WTC11 (cell line): ENCODE measurements around the gene ADARB2. TPM values are rescaled to one million over a fixed set of nuclear protein-coding genes. Genes with fewer than 3 reads are reported as not detected.

Experiments used
- ATAC-seq: fragments of 200-7000 bp; cut with Tn5 transposase; 2 replicates; pipeline ENCODE4 v1.10.0; 2021; ENCODE audit warnings: mild to moderate bottlenecking, moderate library complexity
- CTCF ChIA-PET: fragments of 300-600 bp; sonication (Branson Sonifier 250); formaldehyde crosslinking; loops from one replicate; lab custom pipeline; 2021; ENCODE audit warnings: antibody characterized with exemption; lab: Charles Lee
- POLR2A ChIA-PET: fragments of 350-600 bp; sonication (Branson Sonifier 250); formaldehyde crosslinking; loops from one replicate; lab custom pipeline; 2021; ENCODE audit warnings: antibody characterized with exemption; lab: Charles Lee
- DNase-seq: peaks from one replicate; pipeline ENCODE4 v3.0.0; 2021; ENCODE audit warnings: low spot score
- H3K27ac Mint-ChIP-seq: 2 replicates; pipeline ENCODE4 v1.8.0; 2021; ENCODE audit warnings: mixed read lengths
- H3K27me3 Mint-ChIP-seq: 2 replicates; pipeline ENCODE4 v1.8.0; 2021; ENCODE audit warnings: low read depth, mild to moderate bottlenecking, moderate library complexity, mixed read lengths
- H3K36me3 Mint-ChIP-seq: 2 replicates; pipeline ENCODE4 v1.8.0; 2021; ENCODE audit warnings: mixed read lengths
- H3K4me1 Mint-ChIP-seq: 2 replicates; pipeline ENCODE4 v1.8.0; 2022; ENCODE audit warnings: mixed read lengths
- H3K4me3 Mint-ChIP-seq: 2 replicates; pipeline ENCODE4 v1.8.0; 2021; ENCODE audit warnings: mild to moderate bottlenecking, moderate library complexity, mixed read lengths
- H3K9me3 Mint-ChIP-seq: 2 replicates; pipeline ENCODE4 v1.8.0; 2021; ENCODE audit warnings: mixed read lengths
- CDX4 ChIP-seq: fragments of 250-450 bp; sonication (Bioruptor Pico); IDR thresholded peaks from 2 replicates; pipeline ENCODE4 v1.9.0; 2021; ENCODE audit warnings: moderate library complexity, mild to moderate bottlenecking, inconsistent platforms, borderline replicate concordance
- E2F5 ChIP-seq: sonication (generic); formaldehyde crosslinking; IDR thresholded peaks from 2 replicates; pipeline ENCODE4 v1.8.1; 2022; ENCODE audit warnings: mild to moderate bottlenecking, moderate library complexity, missing genetic modification reagents
- GTF2I ChIP-seq: fragments of 250-450 bp; sonication (Bioruptor Pico); conservative IDR thresholded peaks from 2 replicates; pipeline ENCODE4 v1.4.0; 2021; ENCODE audit warnings: mild to moderate bottlenecking
- HMGA2 ChIP-seq: fragments of 250-450 bp; sonication (Bioruptor Pico); IDR thresholded peaks from 2 replicates; pipeline ENCODE4 v1.4.0; 2021; ENCODE audit warnings: mild to moderate bottlenecking, moderate library complexity
- IRF1 ChIP-seq: sonication (generic); formaldehyde crosslinking; IDR thresholded peaks from 2 replicates; pipeline ENCODE4 v1.8.0; 2023; ENCODE audit warnings: missing genetic modification reagents
- JUN ChIP-seq: sonication (generic); formaldehyde crosslinking; IDR thresholded peaks from 2 replicates; pipeline ENCODE4 v1.8.0; 2023; ENCODE audit warnings: mild to moderate bottlenecking, missing genetic modification reagents
- KAT7 ChIP-seq: sonication (generic); formaldehyde crosslinking; IDR thresholded peaks from 2 replicates; pipeline ENCODE4 v1.8.1; 2023; ENCODE audit warnings: missing genetic modification reagents, mild to moderate bottlenecking, borderline replicate concordance
- NFYB ChIP-seq: sonication (generic); formaldehyde crosslinking; conservative IDR thresholded peaks from 2 replicates; pipeline ENCODE4 v1.8.0; 2022; ENCODE audit warnings: low read depth, missing genetic modification reagents
- SMAD4 ChIP-seq: sonication (generic); formaldehyde crosslinking; IDR thresholded peaks from 2 replicates; pipeline ENCODE4 v1.8.0; 2022; ENCODE audit warnings: mild to moderate bottlenecking, missing genetic modification reagents
- SOX15 ChIP-seq: fragments of 250-450 bp; sonication (Bioruptor Pico); IDR thresholded peaks from 2 replicates; pipeline ENCODE4 v1.9.0; 2021; ENCODE audit warnings: mild to moderate bottlenecking
- SP1 ChIP-seq: sonication (generic); formaldehyde crosslinking; conservative IDR thresholded peaks from 2 replicates; pipeline ENCODE4 v1.8.1; 2022; ENCODE audit warnings: missing genetic modification reagents
- TCF7 ChIP-seq: sonication (generic); formaldehyde crosslinking; IDR thresholded peaks from 2 replicates; pipeline ENCODE4 v1.8.0; 2022; ENCODE audit warnings: mild to moderate bottlenecking, low read depth, missing genetic modification reagents, moderate library complexity
- ZNF317 ChIP-seq: sonication (generic); formaldehyde crosslinking; IDR thresholded peaks from 2 replicates; pipeline ENCODE4 v1.8.1; 2023; ENCODE audit warnings: low read depth, mild to moderate bottlenecking, moderate library complexity, missing genetic modification reagents, borderline replicate concordance
- total RNA-seq: library from RNA; stranded (reverse); gene quantifications from 3 replicates; pipeline ENCODE4 v1.2.3, GENCODE V29; 2021
- TF ChIP-seq, protein P1 (sequence below): sonication (generic); formaldehyde crosslinking; IDR thresholded peaks from 2 replicates; pipeline ENCODE4 v1.8.0; 2022; ENCODE audit warnings: mild to moderate bottlenecking, missing genetic modification reagents
- TF ChIP-seq, protein P2 (sequence below): fragments of 200-600 bp; IDR thresholded peaks from 2 replicates; pipeline ENCODE4 v1.8.0; 2022; ENCODE audit warnings: antibody characterized with exemption
- TF ChIP-seq, protein P3 (sequence below): sonication (generic); formaldehyde crosslinking; IDR thresholded peaks from 2 replicates; pipeline ENCODE4 v1.8.1; 2022; ENCODE audit warnings: low read depth, missing genetic modification reagents, borderline replicate concordance
- TF ChIP-seq, protein P4 (sequence below): sonication (generic); formaldehyde crosslinking; IDR thresholded peaks from 2 replicates; pipeline ENCODE4 v1.8.0; 2022; ENCODE audit warnings: mild to moderate bottlenecking, missing genetic modification reagents
- TF ChIP-seq, protein P5 (sequence below): fragments of 250-450 bp; sonication (Bioruptor Pico); IDR thresholded peaks from 2 replicates; pipeline ENCODE4 v1.9.0; 2021; ENCODE audit warnings: mild to moderate bottlenecking, borderline replicate concordance
- TF ChIP-seq, protein P6 (sequence below): sonication (generic); formaldehyde crosslinking; IDR thresholded peaks from 2 replicates; pipeline ENCODE4 v1.8.1; 2022; ENCODE audit warnings: low read depth, mild to moderate bottlenecking, moderate library complexity, missing genetic modification reagents, borderline replicate concordance

The ADARB2 gene
- total RNA-seq, 1 experiment from 2014 or later = 3.7 TPM

GRCh38 chr10:1632141-1632540 lies 105.2 kb downstream of the ADARB2 start (continued):
- TF ChIP-seq, protein P1, sequence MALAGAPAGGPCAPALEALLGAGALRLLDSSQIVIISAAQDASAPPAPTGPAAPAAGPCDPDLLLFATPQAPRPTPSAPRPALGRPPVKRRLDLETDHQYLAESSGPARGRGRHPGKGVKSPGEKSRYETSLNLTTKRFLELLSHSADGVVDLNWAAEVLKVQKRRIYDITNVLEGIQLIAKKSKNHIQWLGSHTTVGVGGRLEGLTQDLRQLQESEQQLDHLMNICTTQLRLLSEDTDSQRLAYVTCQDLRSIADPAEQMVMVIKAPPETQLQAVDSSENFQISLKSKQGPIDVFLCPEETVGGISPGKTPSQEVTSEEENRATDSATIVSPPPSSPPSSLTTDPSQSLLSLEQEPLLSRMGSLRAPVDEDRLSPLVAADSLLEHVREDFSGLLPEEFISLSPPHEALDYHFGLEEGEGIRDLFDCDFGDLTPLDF (CRISPR knock-in tag) = no peak
- TF ChIP-seq GTF2I (CRISPR knock-in tag) (no peak), E2F5 (CRISPR knock-in tag) (no peak), SP1 (CRISPR knock-in tag) (no peak)
- TF ChIP-seq, protein P2, sequence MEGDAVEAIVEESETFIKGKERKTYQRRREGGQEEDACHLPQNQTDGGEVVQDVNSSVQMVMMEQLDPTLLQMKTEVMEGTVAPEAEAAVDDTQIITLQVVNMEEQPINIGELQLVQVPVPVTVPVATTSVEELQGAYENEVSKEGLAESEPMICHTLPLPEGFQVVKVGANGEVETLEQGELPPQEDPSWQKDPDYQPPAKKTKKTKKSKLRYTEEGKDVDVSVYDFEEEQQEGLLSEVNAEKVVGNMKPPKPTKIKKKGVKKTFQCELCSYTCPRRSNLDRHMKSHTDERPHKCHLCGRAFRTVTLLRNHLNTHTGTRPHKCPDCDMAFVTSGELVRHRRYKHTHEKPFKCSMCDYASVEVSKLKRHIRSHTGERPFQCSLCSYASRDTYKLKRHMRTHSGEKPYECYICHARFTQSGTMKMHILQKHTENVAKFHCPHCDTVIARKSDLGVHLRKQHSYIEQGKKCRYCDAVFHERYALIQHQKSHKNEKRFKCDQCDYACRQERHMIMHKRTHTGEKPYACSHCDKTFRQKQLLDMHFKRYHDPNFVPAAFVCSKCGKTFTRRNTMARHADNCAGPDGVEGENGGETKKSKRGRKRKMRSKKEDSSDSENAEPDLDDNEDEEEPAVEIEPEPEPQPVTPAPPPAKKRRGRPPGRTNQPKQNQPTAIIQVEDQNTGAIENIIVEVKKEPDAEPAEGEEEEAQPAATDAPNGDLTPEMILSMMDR = no peak
- TF ChIP-seq, protein P3, sequence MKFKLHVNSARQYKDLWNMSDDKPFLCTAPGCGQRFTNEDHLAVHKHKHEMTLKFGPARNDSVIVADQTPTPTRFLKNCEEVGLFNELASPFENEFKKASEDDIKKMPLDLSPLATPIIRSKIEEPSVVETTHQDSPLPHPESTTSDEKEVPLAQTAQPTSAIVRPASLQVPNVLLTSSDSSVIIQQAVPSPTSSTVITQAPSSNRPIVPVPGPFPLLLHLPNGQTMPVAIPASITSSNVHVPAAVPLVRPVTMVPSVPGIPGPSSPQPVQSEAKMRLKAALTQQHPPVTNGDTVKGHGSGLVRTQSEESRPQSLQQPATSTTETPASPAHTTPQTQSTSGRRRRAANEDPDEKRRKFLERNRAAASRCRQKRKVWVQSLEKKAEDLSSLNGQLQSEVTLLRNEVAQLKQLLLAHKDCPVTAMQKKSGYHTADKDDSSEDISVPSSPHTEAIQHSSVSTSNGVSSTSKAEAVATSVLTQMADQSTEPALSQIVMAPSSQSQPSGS (CRISPR knock-in tag) = no peak

- Mint-ChIP-seq H3K27ac (no peak overlapping the region), H3K4me3 (no peak overlapping the region), H3K4me1 (peaks cover 12% of the 10 kb centered on the region), H3K9me3 (peaks cover 8% of the 10 kb centered on the region), H3K27me3 (peaks cover 2% of the 10 kb centered on the region; the same call in 1 of the 2 replicates), H3K36me3 (0 out of 2 replicates have a peak, but pooled peaks cover 2% of the 10 kb centered on the region)
- DNase-seq = no peak
- ChIA-PET CTCF (no interaction called here), POLR2A (no interaction called here)
- no peak for ATAC-seq
- no peak for TF ChIP-seq SOX15
- TF ChIP-seq SMAD4 = no peak
- no peak for TF ChIP-seq TCF7 (CRISPR knock-in tag)
- no peak for TF ChIP-seq HMGA2 (CRISPR knock-in tag)
- no peak for TF ChIP-seq IRF1 (CRISPR knock-in tag)
- TF ChIP-seq, protein P4, sequence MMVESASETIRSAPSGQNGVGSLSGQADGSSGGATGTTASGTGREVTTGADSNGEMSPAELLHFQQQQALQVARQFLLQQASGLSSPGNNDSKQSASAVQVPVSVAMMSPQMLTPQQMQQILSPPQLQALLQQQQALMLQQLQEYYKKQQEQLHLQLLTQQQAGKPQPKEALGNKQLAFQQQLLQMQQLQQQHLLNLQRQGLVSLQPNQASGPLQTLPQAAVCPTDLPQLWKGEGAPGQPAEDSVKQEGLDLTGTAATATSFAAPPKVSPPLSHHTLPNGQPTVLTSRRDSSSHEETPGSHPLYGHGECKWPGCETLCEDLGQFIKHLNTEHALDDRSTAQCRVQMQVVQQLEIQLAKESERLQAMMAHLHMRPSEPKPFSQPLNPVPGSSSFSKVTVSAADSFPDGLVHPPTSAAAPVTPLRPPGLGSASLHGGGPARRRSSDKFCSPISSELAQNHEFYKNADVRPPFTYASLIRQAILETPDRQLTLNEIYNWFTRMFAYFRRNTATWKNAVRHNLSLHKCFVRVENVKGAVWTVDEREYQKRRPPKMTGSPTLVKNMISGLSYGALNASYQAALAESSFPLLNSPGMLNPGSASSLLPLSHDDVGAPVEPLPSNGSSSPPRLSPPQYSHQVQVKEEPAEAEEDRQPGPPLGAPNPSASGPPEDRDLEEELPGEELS (CRISPR knock-in tag) = no peak
- TF ChIP-seq, protein P2 = no peak
- TF ChIP-seq, protein P5, sequence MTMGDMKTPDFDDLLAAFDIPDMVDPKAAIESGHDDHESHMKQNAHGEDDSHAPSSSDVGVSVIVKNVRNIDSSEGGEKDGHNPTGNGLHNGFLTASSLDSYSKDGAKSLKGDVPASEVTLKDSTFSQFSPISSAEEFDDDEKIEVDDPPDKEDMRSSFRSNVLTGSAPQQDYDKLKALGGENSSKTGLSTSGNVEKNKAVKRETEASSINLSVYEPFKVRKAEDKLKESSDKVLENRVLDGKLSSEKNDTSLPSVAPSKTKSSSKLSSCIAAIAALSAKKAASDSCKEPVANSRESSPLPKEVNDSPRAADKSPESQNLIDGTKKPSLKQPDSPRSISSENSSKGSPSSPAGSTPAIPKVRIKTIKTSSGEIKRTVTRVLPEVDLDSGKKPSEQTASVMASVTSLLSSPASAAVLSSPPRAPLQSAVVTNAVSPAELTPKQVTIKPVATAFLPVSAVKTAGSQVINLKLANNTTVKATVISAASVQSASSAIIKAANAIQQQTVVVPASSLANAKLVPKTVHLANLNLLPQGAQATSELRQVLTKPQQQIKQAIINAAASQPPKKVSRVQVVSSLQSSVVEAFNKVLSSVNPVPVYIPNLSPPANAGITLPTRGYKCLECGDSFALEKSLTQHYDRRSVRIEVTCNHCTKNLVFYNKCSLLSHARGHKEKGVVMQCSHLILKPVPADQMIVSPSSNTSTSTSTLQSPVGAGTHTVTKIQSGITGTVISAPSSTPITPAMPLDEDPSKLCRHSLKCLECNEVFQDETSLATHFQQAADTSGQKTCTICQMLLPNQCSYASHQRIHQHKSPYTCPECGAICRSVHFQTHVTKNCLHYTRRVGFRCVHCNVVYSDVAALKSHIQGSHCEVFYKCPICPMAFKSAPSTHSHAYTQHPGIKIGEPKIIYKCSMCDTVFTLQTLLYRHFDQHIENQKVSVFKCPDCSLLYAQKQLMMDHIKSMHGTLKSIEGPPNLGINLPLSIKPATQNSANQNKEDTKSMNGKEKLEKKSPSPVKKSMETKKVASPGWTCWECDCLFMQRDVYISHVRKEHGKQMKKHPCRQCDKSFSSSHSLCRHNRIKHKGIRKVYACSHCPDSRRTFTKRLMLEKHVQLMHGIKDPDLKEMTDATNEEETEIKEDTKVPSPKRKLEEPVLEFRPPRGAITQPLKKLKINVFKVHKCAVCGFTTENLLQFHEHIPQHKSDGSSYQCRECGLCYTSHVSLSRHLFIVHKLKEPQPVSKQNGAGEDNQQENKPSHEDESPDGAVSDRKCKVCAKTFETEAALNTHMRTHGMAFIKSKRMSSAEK (CRISPR knock-in tag) = no peak
- no peak for TF ChIP-seq KAT7 (CRISPR knock-in tag)
- no peak for TF ChIP-seq ZNF317
- TF ChIP-seq, protein P6, sequence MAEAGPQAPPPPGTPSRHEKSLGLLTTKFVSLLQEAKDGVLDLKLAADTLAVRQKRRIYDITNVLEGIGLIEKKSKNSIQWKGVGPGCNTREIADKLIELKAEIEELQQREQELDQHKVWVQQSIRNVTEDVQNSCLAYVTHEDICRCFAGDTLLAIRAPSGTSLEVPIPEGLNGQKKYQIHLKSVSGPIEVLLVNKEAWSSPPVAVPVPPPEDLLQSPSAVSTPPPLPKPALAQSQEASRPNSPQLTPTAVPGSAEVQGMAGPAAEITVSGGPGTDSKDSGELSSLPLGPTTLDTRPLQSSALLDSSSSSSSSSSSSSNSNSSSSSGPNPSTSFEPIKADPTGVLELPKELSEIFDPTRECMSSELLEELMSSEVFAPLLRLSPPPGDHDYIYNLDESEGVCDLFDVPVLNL (CRISPR knock-in tag) = no peak
- TF ChIP-seq CDX4 (CRISPR knock-in tag) = no peak
- no peak for TF ChIP-seq JUN (CRISPR knock-in tag)
- TF ChIP-seq NFYB (CRISPR knock-in tag) = no peak
Observed at GRCh38 chr10:1631282-1631681, 106.0 kb downstream of the ADARB2 start.
